ENCODE measurements around the gene GNRHR. TPM values are rescaled to one million over a fixed set of nuclear protein-coding genes. Genes with fewer than 3 reads are reported as not detected.

GNRHR gene
- total RNA-seq, 2 donors from 2014 or later: not detected

DNA sequence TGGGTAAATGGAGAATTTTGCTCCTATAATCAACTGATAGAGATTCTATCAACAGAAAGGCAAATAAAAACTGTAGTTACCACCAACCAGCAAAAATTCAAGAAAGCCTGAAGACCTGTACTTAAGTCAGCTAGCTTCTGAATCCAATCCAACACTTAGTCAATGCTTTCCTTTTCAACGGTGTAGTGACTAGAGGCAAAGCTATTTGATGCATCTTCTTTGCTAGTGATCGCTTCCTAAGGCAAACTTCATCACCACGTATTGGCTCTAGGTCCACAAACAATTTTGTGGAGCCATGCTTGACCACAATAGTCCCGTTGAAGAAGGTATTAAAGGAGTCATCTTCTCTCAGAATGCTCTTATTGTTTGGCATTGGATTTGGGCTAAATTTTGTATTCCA lies 28.2 kb downstream of the GNRHR start:
- no peaks in the 10 kb centered on the region for H3K4me1 ChIP-seq
- no peaks in the 10 kb centered on the region for H3K36me3 ChIP-seq
- no peak for TF ChIP-seq CTCF (IDR thresholded peaks at IDR 0.05)
- H3K27me3 ChIP-seq: no peaks in the 10 kb centered on the region
- no peak for DNase-seq (ENCODE audit: low spot score)
- H3K27ac ChIP-seq: no peak overlapping the region
- peaks cover 0 to 5% of the 10 kb centered on the region in 2 donors for H3K9me3 ChIP-seq
- no peak overlapping the region for H3K4me3 ChIP-seq

DNA sequence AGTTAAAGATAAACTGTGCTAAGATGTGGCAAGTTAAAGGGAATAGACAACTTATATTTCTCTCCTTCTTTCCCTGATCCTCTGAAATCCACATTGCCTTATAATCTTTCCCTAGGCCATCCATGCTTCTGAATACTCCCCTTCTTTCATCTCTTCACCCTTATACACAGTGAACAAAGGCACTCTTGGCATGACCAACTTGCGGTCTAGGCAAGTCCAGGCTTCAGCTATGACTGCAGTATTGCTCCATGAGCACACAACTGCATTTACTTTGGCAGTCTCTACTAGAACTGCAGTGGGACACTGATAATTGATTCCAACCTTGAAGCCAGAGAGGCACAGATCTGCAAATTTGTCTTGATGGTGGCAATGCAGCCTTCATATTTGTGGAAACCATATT lies 29.1 kb downstream of the GNRHR start:
- no peaks in the 10 kb centered on the region for H3K36me3 ChIP-seq
- no peak for TF ChIP-seq CTCF (IDR thresholded peaks at IDR 0.05)
- peaks cover 0 to 5% of the 10 kb centered on the region in 2 donors for H3K9me3 ChIP-seq
- no peak overlapping the region for H3K4me3 ChIP-seq
- no peak overlapping the region for H3K27ac ChIP-seq
- H3K27me3 ChIP-seq: no peaks in the 10 kb centered on the region
- DNase-seq (ENCODE audit: low spot score): no peak
- no peaks in the 10 kb centered on the region for H3K4me1 ChIP-seq

- Histone ChIP-seq H3K4me1 (no peaks in the 10 kb centered on the region), H3K9me3 (peaks cover 0 to 5% of the 10 kb centered on the region in 2 donors), H3K4me3 (no peak overlapping the region), H3K36me3 (no peaks in the 10 kb centered on the region), H3K27me3 (no peaks in the 10 kb centered on the region), H3K27ac (no peak overlapping the region)
- DNase-seq (ENCODE audit: low spot score): no peak
- TF ChIP-seq CTCF (IDR thresholded peaks at IDR 0.05): no peak
Measured at GRCh38 chr4:67723949-67724348, 30.2 kb downstream of the GNRHR start.

- no peak overlapping the region for H3K27ac ChIP-seq
- DNase-seq (ENCODE audit: low spot score): no peak
- H3K27me3 ChIP-seq: no peaks in the 10 kb centered on the region
- H3K36me3 ChIP-seq: no peaks in the 10 kb centered on the region
- peaks cover 0 to 5% of the 10 kb centered on the region in 2 donors for H3K9me3 ChIP-seq
- no peak overlapping the region for H3K4me3 ChIP-seq
- no peaks in the 10 kb centered on the region for H3K4me1 ChIP-seq
- no peak for TF ChIP-seq CTCF (IDR thresholded peaks at IDR 0.05)
Measured at GRCh38 chr4:67723341-67723740, 30.8 kb downstream of the GNRHR start.

DNA sequence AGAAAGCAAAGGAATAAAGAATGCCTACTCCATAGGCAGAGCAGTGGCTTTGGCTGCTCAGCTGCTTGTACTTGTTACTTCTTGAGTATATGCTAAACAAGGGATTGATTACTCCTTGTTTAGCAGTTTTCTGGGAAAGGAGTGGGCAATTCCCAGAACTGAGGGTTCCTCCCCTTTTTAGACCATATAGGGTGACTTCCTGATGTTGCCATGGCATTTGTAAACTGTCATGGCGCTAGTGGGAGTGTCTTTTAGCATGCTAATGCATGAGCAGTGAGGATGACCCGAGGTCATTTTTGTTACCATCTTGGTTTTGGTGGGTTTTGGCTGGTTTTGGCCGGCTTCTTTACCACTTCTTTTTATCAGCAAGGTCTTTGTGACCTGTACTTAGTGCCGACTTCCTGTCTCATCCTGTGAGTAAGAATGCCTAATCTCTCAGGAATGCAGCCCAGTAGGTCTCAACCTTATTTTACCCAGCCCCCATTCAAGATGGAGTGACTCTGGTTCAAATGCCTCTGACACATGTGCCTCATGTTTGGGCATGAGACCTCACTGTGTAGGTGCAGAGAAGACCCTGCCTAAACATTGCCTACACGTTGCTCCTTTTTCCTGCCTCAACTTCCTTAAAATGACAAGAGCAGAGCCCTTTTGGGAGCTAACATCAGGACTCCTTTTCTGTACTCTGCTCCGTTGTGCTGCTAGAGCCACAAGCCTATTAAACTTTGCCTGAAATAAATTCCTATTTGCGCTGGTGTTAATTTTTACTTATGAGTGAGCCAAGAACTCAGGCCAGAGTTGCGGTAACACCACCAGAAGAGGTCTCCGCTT lies 32.2 kb downstream of the GNRHR start:
- Histone ChIP-seq H3K9me3 (no peaks in the 10 kb centered on the region), H3K4me1 (no peaks in the 10 kb centered on the region), H3K4me3 (no peak overlapping the region), H3K27ac (no peak overlapping the region), H3K27me3 (no peaks in the 10 kb centered on the region), H3K36me3 (no peaks in the 10 kb centered on the region)
- TF ChIP-seq CTCF (IDR thresholded peaks at IDR 0.05): no peak
- no peak for DNase-seq (ENCODE audit: low spot score)
